WTC11 (cell line): ENCODE measurements around the gene MTUS2. TPM values are rescaled to one million over a fixed set of nuclear protein-coding genes. Genes with fewer than 3 reads are reported as not detected.
A peak's percentile ranks its signal among the peaks of the same experiment; 100 is the strongest.

Experiments used
- ATAC-seq: fragments of 200-7000 bp; cut with Tn5 transposase; 2 replicates; pipeline ENCODE4 v1.10.0; 2021; ENCODE audit warnings: mild to moderate bottlenecking, moderate library complexity
- CTCF ChIA-PET: fragments of 300-600 bp; sonication (Branson Sonifier 250); formaldehyde crosslinking; loops from one replicate; lab custom pipeline; 2021; ENCODE audit warnings: antibody characterized with exemption; lab: Charles Lee
- POLR2A ChIA-PET: fragments of 350-600 bp; sonication (Branson Sonifier 250); formaldehyde crosslinking; loops from one replicate; lab custom pipeline; 2021; ENCODE audit warnings: antibody characterized with exemption; lab: Charles Lee
- DNase-seq: peaks from one replicate; pipeline ENCODE4 v3.0.0; 2021; ENCODE audit warnings: low spot score
- H3K27ac Mint-ChIP-seq: 2 replicates; pipeline ENCODE4 v1.8.0; 2021; ENCODE audit warnings: mixed read lengths
- H3K27me3 Mint-ChIP-seq: 2 replicates; pipeline ENCODE4 v1.8.0; 2021; ENCODE audit warnings: low read depth, mild to moderate bottlenecking, moderate library complexity, mixed read lengths
- H3K36me3 Mint-ChIP-seq: 2 replicates; pipeline ENCODE4 v1.8.0; 2021; ENCODE audit warnings: mixed read lengths
- H3K4me1 Mint-ChIP-seq: 2 replicates; pipeline ENCODE4 v1.8.0; 2022; ENCODE audit warnings: mixed read lengths
- H3K4me3 Mint-ChIP-seq: 2 replicates; pipeline ENCODE4 v1.8.0; 2021; ENCODE audit warnings: mild to moderate bottlenecking, moderate library complexity, mixed read lengths
- H3K9me3 Mint-ChIP-seq: 2 replicates; pipeline ENCODE4 v1.8.0; 2021; ENCODE audit warnings: mixed read lengths
- AFF4 ChIP-seq: sonication (generic); formaldehyde crosslinking; IDR thresholded peaks from 2 replicates; pipeline ENCODE4 v1.8.1; 2023; ENCODE audit warnings: mild to moderate bottlenecking, missing genetic modification reagents, borderline replicate concordance
- ATF6 ChIP-seq: sonication (generic); formaldehyde crosslinking; IDR thresholded peaks from 2 replicates; pipeline ENCODE4 v1.8.1; 2023; ENCODE audit warnings: mild to moderate bottlenecking, missing genetic modification reagents
- CTCF ChIP-seq: fragments of 200-600 bp; IDR thresholded peaks from 2 replicates; pipeline ENCODE4 v1.8.0; 2022; ENCODE audit warnings: antibody characterized with exemption
- E2F5 ChIP-seq: sonication (generic); formaldehyde crosslinking; IDR thresholded peaks from 2 replicates; pipeline ENCODE4 v1.8.1; 2022; ENCODE audit warnings: mild to moderate bottlenecking, moderate library complexity, missing genetic modification reagents
- ELF4 ChIP-seq: sonication (generic); formaldehyde crosslinking; IDR thresholded peaks from 2 replicates; pipeline ENCODE4 v1.8.1; 2022; ENCODE audit warnings: low read depth, mild to moderate bottlenecking, moderate library complexity, missing genetic modification reagents
- EMX1 ChIP-seq: fragments of 250-450 bp; sonication (Bioruptor Pico); IDR thresholded peaks from 2 replicates; pipeline ENCODE4 v1.8.0; 2021; ENCODE audit warnings: mild to moderate bottlenecking
- ERG ChIP-seq: fragments of 250-450 bp; sonication (Bioruptor Pico); IDR thresholded peaks from 2 replicates; pipeline ENCODE4 v1.8.0; 2021; ENCODE audit warnings: mild to moderate bottlenecking
- FOXJ3 ChIP-seq: sonication (generic); formaldehyde crosslinking; IDR thresholded peaks from 2 replicates; pipeline ENCODE4 v1.9.0; 2021; ENCODE audit warnings: missing genetic modification reagents, mild to moderate bottlenecking, borderline replicate concordance
- GTF2I ChIP-seq: fragments of 250-450 bp; sonication (Bioruptor Pico); conservative IDR thresholded peaks from 2 replicates; pipeline ENCODE4 v1.4.0; 2021; ENCODE audit warnings: mild to moderate bottlenecking
- MAX ChIP-seq: sonication (generic); formaldehyde crosslinking; IDR thresholded peaks from 2 replicates; pipeline ENCODE4 v1.8.0; 2022; ENCODE audit warnings: mild to moderate bottlenecking, missing genetic modification reagents
- NFE2L1 ChIP-seq: sonication (generic); formaldehyde crosslinking; IDR thresholded peaks from 2 replicates; pipeline ENCODE4 v1.8.1; 2023; ENCODE audit warnings: missing genetic modification reagents
- NR3C1 ChIP-seq: sonication (generic); formaldehyde crosslinking; conservative IDR thresholded peaks from 2 replicates; pipeline ENCODE4 v1.8.1; 2023; ENCODE audit warnings: low read depth, mild to moderate bottlenecking, missing genetic modification reagents
- OVOL2 ChIP-seq: fragments of 250-450 bp; sonication (Bioruptor Pico); IDR thresholded peaks from 2 replicates; pipeline ENCODE4 v1.9.0; 2021; ENCODE audit warnings: mild to moderate bottlenecking, borderline replicate concordance
- RELA ChIP-seq: sonication (generic); formaldehyde crosslinking; IDR thresholded peaks from 2 replicates; pipeline ENCODE4 v1.8.1; 2022; ENCODE audit warnings: missing genetic modification reagents, mild to moderate bottlenecking, borderline replicate concordance
- ZMAT4 ChIP-seq: fragments of 250-450 bp; sonication (Bioruptor Pico); IDR thresholded peaks from 2 replicates; pipeline ENCODE4 v1.9.0; 2021; ENCODE audit warnings: mild to moderate bottlenecking
- ZNF138 ChIP-seq: sonication (generic); formaldehyde crosslinking; conservative IDR thresholded peaks from 2 replicates; pipeline ENCODE4 v1.8.1; 2022; ENCODE audit warnings: mild to moderate bottlenecking, moderate library complexity, missing genetic modification reagents
- ZNF263 ChIP-seq: sonication (generic); formaldehyde crosslinking; IDR thresholded peaks from 2 replicates; pipeline ENCODE4 v1.8.1; 2022; ENCODE audit warnings: low read depth, mild to moderate bottlenecking, moderate library complexity, missing genetic modification reagents
- ZNF416 ChIP-seq: fragments of 250-450 bp; sonication (Bioruptor Pico); IDR thresholded peaks from 2 replicates; pipeline ENCODE4 v1.9.0; 2021; ENCODE audit warnings: mild to moderate bottlenecking, inconsistent platforms
- ZSCAN18 ChIP-seq: fragments of 250-450 bp; sonication (Bioruptor Pico); IDR thresholded peaks from 2 replicates; pipeline ENCODE4 v2.1.2; 2022; ENCODE audit warnings: mild to moderate bottlenecking, moderate library complexity
- total RNA-seq: library from RNA; stranded (reverse); gene quantifications from 3 replicates; pipeline ENCODE4 v1.2.3, GENCODE V29; 2021

The MTUS2 gene
- total RNA-seq, 1 experiment from 2014 or later, result 0.22 TPM

- H3K9me3 Mint-ChIP-seq, result peaks cover 71% of the 10 kb centered on the region
- POLR2A ChIA-PET, result no interaction called here
- CTCF ChIA-PET, result interaction anchor here (1.6 to 1.7 kb wide), 2 partner anchors 12 to 557 kb away, joined by 4 to 6 read pairs; no protein-coding TSS in a partner anchor
- no peak overlapping the region for H3K27ac Mint-ChIP-seq
- DNase-seq, result peak; percentile 83
- no peak overlapping the region for H3K4me3 Mint-ChIP-seq
- H3K36me3 Mint-ChIP-seq, result peaks cover 40% of the 10 kb centered on the region
- TF ChIP-seq CTCF (peak; percentile 81), OVOL2 (CRISPR knock-in tag) (no peak), ATF6 (CRISPR knock-in tag) (no peak), ZNF263 (no peak), FOXJ3 (CRISPR knock-in tag) (no peak)
- TF ChIP-seq, all 79 proteins: peak for 1
- ATAC-seq, result peak; percentile 68
- Mint-ChIP-seq H3K27me3 (peaks cover 19% of the 10 kb centered on the region), H3K4me1 (no peaks in the 10 kb centered on the region)
Observed at GRCh38 chr13:28805193-28805819, 14.8 kb upstream of the MTUS2 start.

GRCh38 chr13:28817204-28817603 is 2.9 kb upstream of the MTUS2 start:
- peak; percentile 27 for DNase-seq
- no peak overlapping the region for H3K27ac Mint-ChIP-seq
- no peak for TF ChIP-seq ATF6 (CRISPR knock-in tag)
- TF ChIP-seq NFE2L1 (CRISPR knock-in tag), result no peak
- TF ChIP-seq ELF4 (CRISPR knock-in tag), result no peak
- no peak for TF ChIP-seq RELA (CRISPR knock-in tag)
- no peak for TF ChIP-seq MAX
- no peak for TF ChIP-seq ZNF138 (CRISPR knock-in tag)
- no peak for TF ChIP-seq ZMAT4 (CRISPR knock-in tag)
- no peak for TF ChIP-seq AFF4 (CRISPR knock-in tag)
- no peak for TF ChIP-seq E2F5 (CRISPR knock-in tag)
- TF ChIP-seq ERG (CRISPR knock-in tag), result no peak
- no peak for TF ChIP-seq NR3C1 (CRISPR knock-in tag)
- TF ChIP-seq GTF2I (CRISPR knock-in tag), result no peak
- TF ChIP-seq ZSCAN18 (CRISPR knock-in tag), result no peak
- TF ChIP-seq EMX1 (CRISPR knock-in tag), result no peak
- no peak for TF ChIP-seq ZNF416 (CRISPR knock-in tag)
- TF ChIP-seq, all 79 proteins: peak for 0
- peaks cover 49% of the 10 kb centered on the region for H3K27me3 Mint-ChIP-seq
- ATAC-seq, result peak; percentile 5; the same call in 1 of the 2 replicates
- peaks cover 11% of the 10 kb centered on the region for H3K9me3 Mint-ChIP-seq
- 0 out of 2 replicates have a peak overlapping the region, but pooled peaks have one; percentile 1 for H3K4me3 Mint-ChIP-seq
- ChIA-PET CTCF (interaction anchor here (0.6 to 2.4 kb wide), 22 partner anchors 9 to 551 kb away, joined by 3 to 17 read pairs (median 4); partner anchors contain the start of genes POMP and SLC46A3), POLR2A (no interaction called here)
- peaks cover 5% of the 10 kb centered on the region; the same call in 1 of the 2 replicates for H3K36me3 Mint-ChIP-seq
- H3K4me1 Mint-ChIP-seq, result peaks cover 8% of the 10 kb centered on the region; the same call in 1 of the 2 replicates
